ENCODE measurements around the gene SPRY2. TPM values are rescaled to one million over a fixed set of nuclear protein-coding genes. Genes with fewer than 3 reads are reported as not detected.
"Not testable (repeated sequence)": the region's sequence is repeated elsewhere in the genome, so short reads cannot be mapped to it uniquely, and the experiment has no call there.

The SPRY2 gene
- total RNA-seq, 1 experiment from 2014 or later, result 7.2 TPM

GRCh38 chr13:80345771-80346510 lies 5.0 kb upstream of the SPRY2 start:
- no peaks in the 10 kb centered on the region for H3K36me3 ChIP-seq (ENCODE audit: control insufficient read depth in 1 of 2, insufficient read depth in 2 of 2, low read length in 2 of 2)
- POLR2A ChIA-PET, result no interaction called here
- H3K27ac ChIP-seq (ENCODE audit: low read depth, low read length), result no peak overlapping the region
- CTCF ChIA-PET, result no interaction called here
- no peak overlapping the region for H3K9ac ChIP-seq (ENCODE audit: low read length)
- no peak overlapping the region for H3K4me2 ChIP-seq (ENCODE audit: low read length)
- H2AFZ ChIP-seq (ENCODE audit: low read depth, low read length, poor library complexity, severe bottlenecking), result no peak overlapping the region
- intact Hi-C loops (cut with micrococcal nuclease), result no loop called here
- H4K20me1 ChIP-seq (ENCODE audit: insufficient read depth), result no peaks in the 10 kb centered on the region
- no peak overlapping the region for H3K4me3 ChIP-seq (replicated peaks in 1 of 2; ENCODE audit: low read depth in 1 of 2, low read length in 2 of 2)
- TF ChIP-seq, protein P1, sequence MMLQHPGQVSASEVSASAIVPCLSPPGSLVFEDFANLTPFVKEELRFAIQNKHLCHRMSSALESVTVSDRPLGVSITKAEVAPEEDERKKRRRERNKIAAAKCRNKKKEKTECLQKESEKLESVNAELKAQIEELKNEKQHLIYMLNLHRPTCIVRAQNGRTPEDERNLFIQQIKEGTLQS (IDR thresholded peaks at IDR 0.05), result no peak
- TF ChIP-seq YY1 (IDR thresholded peaks at IDR 0.05; ENCODE audit: extremely low read depth, insufficient replicate concordance, low read depth, low read length) (no peak), EGR1 (IDR thresholded peaks at IDR 0.05; ENCODE audit: low read depth) (no peak), SIN3A (IDR thresholded peaks at IDR 0.05; ENCODE audit: low read depth) (no peak), FOSL1 (IDR thresholded peaks at IDR 0.05; ENCODE audit: low read depth) (no peak), CBX3 (IDR thresholded peaks at IDR 0.05; ENCODE audit: low read depth) (no peak), ZFX (IDR thresholded peaks at IDR 0.05) (no peak), EZH2 (IDR thresholded peaks at IDR 0.05) (no peak), SP1 (IDR thresholded peaks at IDR 0.05; ENCODE audit: low read depth) (no peak), REST (IDR thresholded peaks at IDR 0.05; ENCODE audit: low read depth) (no peak)
- DNase-seq (ENCODE audit: low read depth, low spot score) (no peak), ATAC-seq (no peak)
- RAD21 ChIA-PET (ENCODE audit: low non-redundant PET in 1 of 2, low total read pairs in 2 of 2, uncharacterized antibody in 2 of 2, unreplicated experiment in 2 of 2), result no interaction called here
- H3K4me1 ChIP-seq (ENCODE audit: control insufficient read depth in 1 of 2, insufficient read depth in 2 of 2, low read length in 2 of 2), result peaks cover 0 to 9% of the 10 kb centered on the region in 2 experiments; a peak in 3 of 4 replicates
- BruUV-seq (replicated peaks), result no TSS peak
- no peaks in the 10 kb centered on the region for H3K79me2 ChIP-seq (ENCODE audit: insufficient read depth, low read length)
- H3K9me2 ChIP-seq (ENCODE audit: insufficient read depth), result no peaks in the 10 kb centered on the region
- no peaks in the 10 kb centered on the region for H3K9me3 ChIP-seq (ENCODE audit: control insufficient read depth in 1 of 2, insufficient read depth in 1 of 2, low read depth in 1 of 2, low read length in 2 of 2)
- H3K27me3 ChIP-seq (ENCODE audit: insufficient read depth, low read length), result no peaks in the 10 kb centered on the region

- H3K9me2 ChIP-seq (ENCODE audit: insufficient read depth); CTCF ChIA-PET; ATAC-seq; H3K4me2 ChIP-seq (ENCODE audit: low read length); H3K4me1 ChIP-seq (ENCODE audit: control insufficient read depth in 1 of 2, insufficient read depth in 2 of 2, low read length in 2 of 2); H3K27me3 ChIP-seq (ENCODE audit: insufficient read depth, low read length); BruUV-seq (replicated peaks); DNase-seq (ENCODE audit: low read depth, low spot score); H3K9me3 ChIP-seq (ENCODE audit: control insufficient read depth in 1 of 2, insufficient read depth in 1 of 2, low read depth in 1 of 2, low read length in 2 of 2); RAD21 ChIA-PET (ENCODE audit: low non-redundant PET in 1 of 2, low total read pairs in 2 of 2, uncharacterized antibody in 2 of 2, unreplicated experiment in 2 of 2); H3K9ac ChIP-seq (ENCODE audit: low read length); H3K27ac ChIP-seq (ENCODE audit: low read depth, low read length); H3K4me3 ChIP-seq (replicated peaks in 1 of 2; ENCODE audit: low read depth in 1 of 2, low read length in 2 of 2); H4K20me1 ChIP-seq (ENCODE audit: insufficient read depth); POLR2A ChIA-PET; H2AFZ ChIP-seq (ENCODE audit: low read depth, low read length, poor library complexity, severe bottlenecking); H3K36me3 ChIP-seq (ENCODE audit: control insufficient read depth in 1 of 2, insufficient read depth in 2 of 2, low read length in 2 of 2): not testable (repeated sequence)
- H3K79me2 ChIP-seq (ENCODE audit: insufficient read depth, low read length), result peaks cover 17% of the 10 kb centered on the region
- intact Hi-C loops (cut with micrococcal nuclease), result loop anchor here (5.0 kb wide), 3 partner anchors 312 to 673 kb away; no protein-coding TSS in a partner anchor
These were observed 3.1 kb upstream of the SPRY2 start for GRCh38 chr13:80344032-80344431.

Measured in HCT116 (cell line).